ENCODE measurements around the gene REST.
A peak's percentile ranks its signal among the peaks of the same experiment; 100 is the strongest.

The REST gene

GRCh38 chr4:56978750-56979303 is 71.1 kb downstream of the REST start, which contains the start of gene POLR2B:
POLR2B (plus strand) TSS chr4:56978896; CDS start chr4:56978986, 90 bp downstream.
- peak within 1 kb of the TSS; percentile 95 for H3K4me3 ChIP-seq (ENCODE audit: low read depth, low read length)
- TF ChIP-seq, protein P1, sequence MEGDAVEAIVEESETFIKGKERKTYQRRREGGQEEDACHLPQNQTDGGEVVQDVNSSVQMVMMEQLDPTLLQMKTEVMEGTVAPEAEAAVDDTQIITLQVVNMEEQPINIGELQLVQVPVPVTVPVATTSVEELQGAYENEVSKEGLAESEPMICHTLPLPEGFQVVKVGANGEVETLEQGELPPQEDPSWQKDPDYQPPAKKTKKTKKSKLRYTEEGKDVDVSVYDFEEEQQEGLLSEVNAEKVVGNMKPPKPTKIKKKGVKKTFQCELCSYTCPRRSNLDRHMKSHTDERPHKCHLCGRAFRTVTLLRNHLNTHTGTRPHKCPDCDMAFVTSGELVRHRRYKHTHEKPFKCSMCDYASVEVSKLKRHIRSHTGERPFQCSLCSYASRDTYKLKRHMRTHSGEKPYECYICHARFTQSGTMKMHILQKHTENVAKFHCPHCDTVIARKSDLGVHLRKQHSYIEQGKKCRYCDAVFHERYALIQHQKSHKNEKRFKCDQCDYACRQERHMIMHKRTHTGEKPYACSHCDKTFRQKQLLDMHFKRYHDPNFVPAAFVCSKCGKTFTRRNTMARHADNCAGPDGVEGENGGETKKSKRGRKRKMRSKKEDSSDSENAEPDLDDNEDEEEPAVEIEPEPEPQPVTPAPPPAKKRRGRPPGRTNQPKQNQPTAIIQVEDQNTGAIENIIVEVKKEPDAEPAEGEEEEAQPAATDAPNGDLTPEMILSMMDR (IDR thresholded peaks at IDR 0.05; ENCODE audit: borderline replicate concordance, insufficient read depth, low read depth, low read length) = no peak

DNA sequence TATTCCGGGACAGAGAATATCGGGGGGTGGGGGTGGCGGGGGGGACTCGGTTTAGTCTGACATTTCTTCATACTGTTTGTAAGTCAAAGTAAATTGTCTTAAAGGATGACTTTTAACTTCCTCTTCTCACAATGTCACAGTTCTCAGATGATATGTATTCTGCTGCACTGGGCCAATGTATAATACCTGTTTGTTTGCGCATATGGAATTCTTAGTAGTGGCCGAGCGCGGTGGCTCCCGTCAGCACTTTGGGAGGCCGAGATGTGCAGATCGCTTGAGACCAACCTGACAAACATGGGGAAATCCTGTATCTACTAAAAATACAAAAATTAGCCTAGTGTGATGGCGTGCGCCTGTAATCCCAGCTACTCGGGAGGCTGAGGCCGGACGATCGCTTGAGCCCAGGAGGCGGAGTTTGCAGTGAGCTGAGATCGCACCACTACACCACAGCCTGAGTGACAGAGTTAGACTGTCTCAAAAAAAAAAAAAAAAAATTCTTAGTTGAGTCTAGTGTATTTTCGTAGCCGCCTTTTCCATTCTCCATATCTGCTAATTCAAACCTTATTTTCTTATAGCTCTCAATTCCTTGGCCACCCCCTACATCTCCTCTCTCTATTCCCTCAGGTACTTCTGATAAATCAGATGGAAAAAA is 71.8 kb downstream of the REST start:
- TF ChIP-seq, protein P1 (IDR thresholded peaks at IDR 0.05; ENCODE audit: borderline replicate concordance, insufficient read depth, low read depth, low read length) = no peak
- peak overlapping the region; percentile 95 for H3K4me3 ChIP-seq (ENCODE audit: low read depth, low read length)

- no peak overlapping the region for H3K4me3 ChIP-seq (ENCODE audit: low read depth, low read length)
- TF ChIP-seq, protein P1 (IDR thresholded peaks at IDR 0.05; ENCODE audit: borderline replicate concordance, insufficient read depth, low read depth, low read length) = no peak
Measured at GRCh38 chr4:56981795-56982201, 74.1 kb downstream of the REST start.

DNA sequence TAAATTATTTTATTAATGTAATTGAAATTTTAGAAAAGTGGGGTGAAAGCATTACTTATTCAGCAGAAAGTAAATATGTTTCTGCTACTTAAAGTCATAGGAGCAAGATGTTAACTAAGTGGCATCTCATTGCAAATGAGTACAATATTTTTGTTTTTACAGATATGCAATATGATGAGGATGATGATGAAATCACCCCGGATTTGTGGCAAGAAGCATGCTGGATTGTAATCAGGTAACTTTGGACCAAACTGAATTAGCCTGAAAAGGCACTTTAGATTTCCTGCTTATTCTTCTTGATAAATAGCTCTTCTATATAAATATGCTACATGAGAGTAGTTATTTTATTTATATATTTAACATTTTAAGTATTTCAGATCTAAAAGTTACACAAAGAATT is 78.5 kb downstream of the REST start:
- TF ChIP-seq, protein P1 (IDR thresholded peaks at IDR 0.05; ENCODE audit: borderline replicate concordance, insufficient read depth, low read depth, low read length) = no peak
- H3K4me3 ChIP-seq (ENCODE audit: low read depth, low read length) = no peak overlapping the region

DNA sequence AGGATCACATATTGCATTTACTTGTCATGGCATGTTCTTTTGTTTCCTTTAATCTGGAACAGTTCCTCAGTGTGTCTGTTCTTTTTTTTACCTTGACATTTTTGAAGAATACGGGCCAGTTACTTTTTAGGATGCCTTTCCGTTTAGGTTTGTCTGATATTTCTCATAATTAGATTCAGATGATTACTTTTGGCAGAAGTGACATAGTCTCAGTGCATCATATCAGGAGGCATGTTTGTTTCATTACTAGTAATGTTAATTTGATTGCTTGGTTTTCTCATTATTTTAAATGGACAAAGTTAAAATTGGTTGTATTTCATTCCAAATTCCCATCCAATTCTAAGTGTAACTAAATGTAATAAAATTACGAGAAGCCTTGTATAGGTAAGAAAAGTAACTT is 79.3 kb downstream of the REST start:
- TF ChIP-seq, protein P1 (IDR thresholded peaks at IDR 0.05; ENCODE audit: borderline replicate concordance, insufficient read depth, low read depth, low read length) = no peak
- no peak overlapping the region for H3K4me3 ChIP-seq (ENCODE audit: low read depth, low read length)

DNA sequence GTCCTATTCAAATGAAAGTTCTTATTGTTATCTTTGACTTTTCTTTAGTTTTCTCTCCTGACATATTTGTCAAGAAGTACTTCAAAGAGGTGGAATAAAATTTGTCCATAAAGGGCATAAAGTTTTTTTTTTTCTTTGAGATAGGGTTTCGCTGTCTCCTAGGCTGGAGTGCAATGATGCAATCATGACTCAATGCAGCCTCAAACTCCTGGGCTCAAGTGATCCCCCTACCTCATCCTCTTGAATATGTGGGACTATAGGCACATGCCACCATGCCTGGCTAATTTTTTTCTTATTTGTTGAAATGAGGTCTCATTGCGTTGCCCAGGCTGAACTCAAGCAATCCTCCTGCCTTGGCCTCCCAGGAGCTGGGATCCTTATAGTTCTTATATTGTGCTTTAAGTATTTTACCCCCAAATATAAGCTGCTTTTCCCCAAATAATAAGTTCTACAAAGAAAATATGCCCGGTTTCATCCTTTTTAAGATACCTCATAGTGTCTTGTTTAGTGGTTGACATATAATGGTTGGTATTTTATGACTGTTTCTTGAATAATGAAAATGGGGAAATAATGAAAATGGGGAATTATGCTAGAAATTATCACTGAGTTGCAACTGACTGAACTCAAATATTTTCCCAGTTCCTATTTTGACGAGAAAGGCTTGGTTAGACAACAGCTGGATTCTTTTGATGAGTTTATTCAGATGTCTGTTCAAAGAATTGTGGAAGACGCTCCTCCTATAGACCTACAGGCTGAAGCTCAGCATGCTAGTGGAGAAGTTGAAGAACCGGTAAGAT is 82.6 kb downstream of the REST start:
- no peak overlapping the region for H3K4me3 ChIP-seq (ENCODE audit: low read depth, low read length)
- TF ChIP-seq, protein P1 (IDR thresholded peaks at IDR 0.05; ENCODE audit: borderline replicate concordance, insufficient read depth, low read depth, low read length) = no peak

Data from GM12875 (cell line).